ENCODE measurements around the gene SPINK5.

DNA sequence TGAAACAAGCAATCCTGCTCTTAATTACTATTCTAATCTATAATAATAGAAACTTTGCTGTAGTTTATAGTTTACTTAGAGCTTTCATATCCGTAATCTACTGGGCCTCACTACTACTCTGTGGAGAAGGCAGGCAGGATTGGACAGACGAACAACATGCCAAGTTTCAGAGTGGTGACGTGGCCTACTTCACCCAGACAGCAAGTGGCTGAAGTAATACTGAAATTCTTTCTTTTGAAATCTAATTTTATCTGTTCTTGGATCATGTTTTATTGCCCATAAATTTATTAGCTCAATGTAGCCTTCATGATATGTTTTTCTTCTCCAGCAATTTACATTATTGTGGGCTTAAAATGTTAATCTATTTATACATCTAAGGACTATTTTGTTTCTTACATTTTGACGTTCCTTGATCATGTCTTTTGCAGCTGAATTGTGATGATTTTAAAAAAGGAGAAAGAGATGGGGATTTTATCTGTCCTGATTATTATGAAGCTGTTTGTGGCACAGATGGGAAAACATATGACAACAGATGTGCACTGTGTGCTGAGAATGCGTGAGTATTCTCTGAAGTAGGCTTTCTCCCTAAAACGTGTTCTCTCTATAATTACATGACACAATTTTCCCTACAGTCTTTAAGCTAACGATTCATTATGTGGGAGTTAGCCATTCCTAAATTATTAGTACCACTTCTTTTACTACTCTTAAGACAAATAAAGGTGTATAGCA lies 22.4 kb downstream of the SPINK5 start:
- TF ChIP-seq, protein P1, sequence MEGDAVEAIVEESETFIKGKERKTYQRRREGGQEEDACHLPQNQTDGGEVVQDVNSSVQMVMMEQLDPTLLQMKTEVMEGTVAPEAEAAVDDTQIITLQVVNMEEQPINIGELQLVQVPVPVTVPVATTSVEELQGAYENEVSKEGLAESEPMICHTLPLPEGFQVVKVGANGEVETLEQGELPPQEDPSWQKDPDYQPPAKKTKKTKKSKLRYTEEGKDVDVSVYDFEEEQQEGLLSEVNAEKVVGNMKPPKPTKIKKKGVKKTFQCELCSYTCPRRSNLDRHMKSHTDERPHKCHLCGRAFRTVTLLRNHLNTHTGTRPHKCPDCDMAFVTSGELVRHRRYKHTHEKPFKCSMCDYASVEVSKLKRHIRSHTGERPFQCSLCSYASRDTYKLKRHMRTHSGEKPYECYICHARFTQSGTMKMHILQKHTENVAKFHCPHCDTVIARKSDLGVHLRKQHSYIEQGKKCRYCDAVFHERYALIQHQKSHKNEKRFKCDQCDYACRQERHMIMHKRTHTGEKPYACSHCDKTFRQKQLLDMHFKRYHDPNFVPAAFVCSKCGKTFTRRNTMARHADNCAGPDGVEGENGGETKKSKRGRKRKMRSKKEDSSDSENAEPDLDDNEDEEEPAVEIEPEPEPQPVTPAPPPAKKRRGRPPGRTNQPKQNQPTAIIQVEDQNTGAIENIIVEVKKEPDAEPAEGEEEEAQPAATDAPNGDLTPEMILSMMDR (IDR thresholded peaks at IDR 0.05 in 8 of 11, conservative IDR thresholded peaks at IDR 0.05 in 3 of 11) = no peak
- no peak for TF ChIP-seq POLR2A (IDR thresholded peaks at IDR 0.05)
- TF ChIP-seq POLR2AphosphoS5 (IDR thresholded peaks at IDR 0.05) = no peak

All from spleen (tissue), 7 donors.